ENCODE results near the gene LSM4.

GRCh38 chr19:18270326-18270725 is 52.5 kb downstream of the LSM4 start:
- TF ChIP-seq CTCF (IDR thresholded peaks at IDR 0.05) = no peak
- no peak for TF ChIP-seq POLR2A (IDR thresholded peaks at IDR 0.05)
- TF ChIP-seq EP300 (IDR thresholded peaks at IDR 0.05; ENCODE audit: low read depth) = no peak
